CD4-positive, alpha-beta T cell treated with Interleukin-10 for 1 hour (primary cell): ENCODE measurements around the gene B4GAT1.
"Not testable (repeated sequence)": the region's sequence is repeated elsewhere in the genome, so short reads cannot be mapped to it uniquely, and the experiment has no call there.

Source experiments
- DNase-seq: peaks from one replicate; pipeline ENCODE4 v3.0.0-alpha.2; 2020

B4GAT1 gene

DNA sequence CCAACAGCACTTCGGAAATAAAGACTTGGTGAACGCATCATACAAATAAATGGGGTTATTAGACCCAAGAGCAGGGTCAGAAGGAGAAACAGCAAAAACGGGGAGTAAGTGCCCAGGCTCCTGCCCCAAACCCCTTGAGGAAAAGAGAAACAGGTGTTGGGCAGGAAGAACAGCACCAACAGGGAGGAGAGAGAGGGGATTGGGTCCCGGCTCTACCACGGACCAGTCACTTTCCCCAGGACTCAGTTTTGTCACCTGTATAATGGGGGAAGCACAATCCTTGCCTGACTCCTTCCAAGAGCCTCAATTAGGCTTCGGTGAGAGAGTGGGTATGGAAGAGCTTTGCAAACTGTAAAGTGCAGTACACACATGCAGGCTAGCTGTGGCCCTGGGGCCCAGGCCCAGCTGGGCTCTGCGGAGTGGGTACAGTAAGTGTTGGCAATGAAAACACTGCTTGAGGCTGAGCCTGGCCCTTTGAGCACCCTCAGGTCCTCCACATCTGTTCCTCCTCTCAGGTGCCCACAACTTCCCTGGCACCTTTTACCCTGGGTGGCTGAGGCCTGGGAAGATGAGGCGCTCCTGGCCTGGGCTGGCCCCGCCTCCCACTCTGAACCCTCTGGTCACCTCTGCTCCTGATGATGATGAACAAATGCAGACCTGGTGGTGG is 15.2 kb upstream of the B4GAT1 start:
- no peak for DNase-seq

DNA sequence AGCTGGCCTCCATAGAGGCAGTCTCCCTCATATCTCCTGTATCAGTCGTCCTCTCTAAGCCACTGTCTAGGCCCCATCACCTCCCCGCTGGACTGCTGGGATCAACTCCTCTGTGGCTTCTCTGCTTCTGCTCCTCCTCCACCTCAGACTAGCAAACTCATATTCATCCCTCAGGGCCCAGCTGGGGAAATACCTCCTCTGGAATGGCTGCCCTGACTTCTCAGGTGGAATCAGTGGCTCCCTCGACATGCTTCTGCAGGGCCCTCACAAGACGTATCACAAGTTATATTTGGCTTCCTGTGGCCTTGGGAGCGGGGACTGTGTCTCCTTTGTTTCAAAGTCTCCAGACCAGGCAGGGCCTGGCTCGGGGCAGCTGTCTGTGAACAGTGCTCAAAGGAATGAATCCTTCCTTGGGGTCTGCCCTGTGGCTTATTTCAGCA is 14.1 kb upstream of the B4GAT1 start:
- no peak for DNase-seq

DNA sequence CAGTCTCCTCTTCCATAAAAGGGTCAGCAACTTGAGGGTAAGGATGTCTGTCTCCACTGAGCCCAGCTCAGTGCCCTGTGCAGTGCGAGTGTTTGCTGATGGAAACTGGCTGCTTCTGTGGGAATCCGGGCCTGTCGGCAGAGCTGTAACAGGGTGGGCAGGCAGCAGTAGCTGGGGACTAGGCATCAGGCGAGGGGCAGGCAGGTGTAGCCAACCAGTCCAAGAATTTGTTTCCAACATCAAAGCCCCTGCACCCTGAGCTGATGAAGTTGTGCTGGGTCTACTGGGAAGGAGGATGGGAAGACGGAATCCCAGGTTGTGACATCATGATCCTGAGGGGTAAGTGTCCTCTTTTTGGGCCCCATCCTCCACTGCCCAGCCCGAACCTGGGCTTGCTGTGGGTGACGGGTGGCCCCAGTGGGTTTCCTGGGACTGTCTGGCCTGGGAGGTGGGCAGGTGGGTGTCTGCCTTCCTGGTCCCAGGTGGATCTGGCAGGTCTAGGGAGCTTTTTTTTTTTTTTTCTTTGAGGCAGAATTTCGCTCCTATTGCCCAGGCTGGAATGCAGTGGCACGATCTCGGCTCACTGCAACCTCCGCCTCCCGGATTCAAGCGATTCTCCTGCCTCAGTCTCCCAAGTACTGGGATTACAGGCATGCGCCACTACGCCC is 13.1 kb upstream of the B4GAT1 start:
- DNase-seq = no peak

DNA sequence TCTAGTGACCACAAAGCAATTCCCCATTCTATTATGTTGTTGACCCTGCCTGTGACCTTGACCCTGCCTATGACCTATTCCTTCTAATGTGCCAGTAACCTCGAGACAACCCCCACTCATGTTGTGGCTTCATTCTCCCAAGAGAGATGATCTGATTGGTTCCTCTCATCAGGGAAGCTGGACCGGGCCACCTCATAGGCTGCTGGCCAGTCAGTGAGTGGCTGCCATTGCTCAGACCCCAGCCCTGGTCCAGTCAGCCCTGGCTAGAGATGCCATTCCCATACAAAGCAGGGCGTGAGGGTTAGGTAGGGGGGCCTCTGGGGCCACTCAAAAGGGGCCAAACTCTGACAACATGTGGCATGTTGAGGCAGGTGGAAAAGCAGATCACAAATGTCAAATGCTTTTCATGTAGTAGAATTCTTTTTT is 12.2 kb upstream of the B4GAT1 start:
- no peak for DNase-seq

- not testable (repeated sequence) for DNase-seq
Measured at GRCh38 chr11:66350560-66351235, 3.3 kb upstream of the B4GAT1 start.

- no peak for DNase-seq
Measured at GRCh38 chr11:66349084-66349386, 1.6 kb upstream of the B4GAT1 start.

DNA sequence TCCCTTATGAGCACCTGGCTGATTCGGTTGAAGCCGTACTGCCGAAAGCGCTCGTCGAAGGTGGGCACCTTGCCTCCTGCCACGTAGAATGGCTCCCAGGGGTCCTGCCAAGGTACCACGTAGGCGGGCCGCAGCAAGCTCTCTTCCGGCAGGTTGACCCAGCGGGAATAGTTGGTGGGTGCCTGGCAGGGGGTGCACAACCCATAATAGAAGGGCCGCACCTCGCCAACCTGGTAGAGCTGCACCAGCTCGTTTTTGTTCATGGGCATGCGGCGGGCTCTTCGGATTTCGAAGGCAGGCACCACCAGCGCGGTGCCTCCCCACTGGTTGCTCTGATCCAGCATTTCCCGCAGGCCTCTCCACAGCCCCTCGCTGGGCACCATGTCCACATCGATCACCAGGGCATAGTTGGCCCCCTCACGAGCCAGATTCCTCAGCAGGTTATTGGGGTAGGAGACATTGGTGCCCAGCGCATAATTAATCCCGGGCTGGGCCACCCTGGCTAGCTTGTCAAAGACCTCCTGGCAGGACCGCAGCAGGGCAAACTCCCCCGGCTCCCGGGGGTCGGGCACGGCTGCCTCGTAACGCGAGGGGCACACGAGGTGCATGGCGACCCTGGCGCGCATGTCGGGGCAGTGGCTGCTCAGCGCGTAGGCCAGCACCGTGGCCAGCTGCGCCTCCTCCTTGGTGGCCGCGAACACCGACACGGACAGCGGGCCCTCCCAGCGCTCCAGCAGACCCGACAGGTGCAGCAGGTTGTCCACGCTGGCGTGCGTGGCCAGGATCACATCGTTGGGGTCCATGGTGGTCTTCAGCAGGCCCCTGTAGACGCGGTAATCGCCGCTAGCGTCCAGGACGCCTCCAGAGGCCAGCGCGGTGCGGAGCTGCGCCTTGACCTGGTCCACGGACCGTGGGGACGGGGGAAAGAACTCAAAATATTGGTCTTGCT is 679 bp downstream of the B4GAT1 start:
- no peak for DNase-seq

- DNase-seq = no peak
Measured at GRCh38 chr11:66345316-66345649, 2.1 kb downstream of the B4GAT1 start.

DNA sequence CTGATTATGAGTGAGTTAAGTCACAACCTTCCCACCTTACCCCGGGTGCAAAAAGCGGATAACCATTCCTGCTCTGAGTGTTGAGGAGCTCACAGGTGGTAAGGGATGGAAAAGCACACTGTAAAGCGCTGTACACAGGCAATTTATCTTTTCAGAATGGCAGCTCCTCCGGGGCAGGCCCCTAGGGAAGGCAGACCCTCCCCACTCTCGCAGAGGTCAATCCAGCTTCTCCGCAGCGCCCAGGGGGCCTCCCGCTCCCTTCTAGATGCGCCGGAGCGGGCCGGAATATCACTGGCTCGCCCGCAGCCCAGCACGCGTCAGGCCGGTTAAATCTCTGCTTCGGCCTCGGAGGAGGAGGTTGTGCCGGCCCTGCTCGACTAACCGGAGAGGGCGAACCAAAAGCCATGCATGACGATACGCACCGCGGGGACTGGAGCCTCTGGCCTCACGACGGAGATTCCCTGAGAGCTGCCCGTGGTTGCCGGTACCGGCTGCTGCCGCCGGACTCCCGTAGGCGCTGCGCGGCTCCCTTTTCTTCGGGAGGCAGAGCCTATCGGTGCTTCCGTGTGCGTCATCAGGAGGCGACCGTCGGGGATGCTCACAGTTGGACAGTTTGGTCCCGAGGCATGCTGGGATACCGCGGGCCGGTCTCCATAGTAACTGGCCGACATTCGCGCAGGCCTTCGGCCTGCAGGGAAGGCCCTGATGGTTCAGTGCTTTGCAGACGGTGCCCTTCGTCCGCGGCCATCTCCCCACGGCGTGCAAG is 2.7 kb downstream of the B4GAT1 start, which contains the start of gene BRMS1:
BRMS1 (minus strand) TSS at position 555 of the 766 bp plus-strand sequence. CDS start 2,870 bp downstream, outside the sequence.
- DNase-seq = peak; percentile 96

DNA sequence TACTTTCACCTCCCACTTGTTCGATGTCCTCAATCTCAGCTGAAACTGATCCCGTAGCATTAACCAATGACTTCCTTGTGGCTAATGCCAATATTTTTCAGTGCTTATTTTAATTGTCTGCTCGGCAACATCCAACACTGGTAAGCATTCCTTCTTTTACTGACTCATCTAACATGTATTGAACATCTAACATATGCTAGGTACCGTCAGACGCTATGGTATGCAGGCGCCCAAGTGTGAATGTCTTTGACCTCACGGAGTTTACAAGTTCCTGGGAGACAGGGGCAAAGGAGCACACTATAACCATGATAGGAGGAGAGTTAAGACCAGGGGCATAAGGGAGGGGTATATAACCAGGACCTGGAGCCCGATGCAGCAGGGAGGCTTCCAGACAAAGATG is 4.3 kb downstream of the B4GAT1 start:
- DNase-seq = no peak

- no peak for DNase-seq
Measured at GRCh38 chr11:66341502-66342126, 5.8 kb downstream of the B4GAT1 start.

- no peak for DNase-seq
Measured at GRCh38 chr11:66340596-66341501, 6.6 kb downstream of the B4GAT1 start.

GRCh38 chr11:66339686-66340483 is 7.5 kb downstream of the B4GAT1 start:
- DNase-seq = no peak

DNA sequence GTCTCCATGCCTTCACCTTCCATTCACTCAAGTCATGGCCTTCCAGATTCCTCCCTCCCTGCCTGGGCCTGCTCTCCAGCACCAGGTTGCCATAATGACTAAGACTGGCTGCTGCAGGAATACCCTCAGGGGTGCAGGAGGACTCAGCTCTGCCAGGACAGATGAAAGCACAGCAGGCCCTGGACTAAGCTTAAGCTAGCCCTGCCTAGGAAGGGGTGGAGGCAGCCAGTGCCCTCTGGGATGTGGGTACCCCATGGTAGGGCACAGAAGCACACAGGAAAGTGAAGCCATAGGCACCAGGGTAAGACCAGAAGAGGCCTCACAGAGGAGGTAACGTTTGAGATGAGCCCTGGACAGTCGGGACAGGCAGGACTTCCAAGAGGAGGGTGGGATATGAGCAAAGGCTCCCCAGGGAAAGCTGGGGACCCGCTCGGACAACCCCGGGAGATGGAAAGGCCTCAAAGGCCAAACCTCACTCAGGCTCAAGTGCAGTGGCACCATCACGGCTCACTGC is 8.2 kb downstream of the B4GAT1 start:
- no peak for DNase-seq

DNA sequence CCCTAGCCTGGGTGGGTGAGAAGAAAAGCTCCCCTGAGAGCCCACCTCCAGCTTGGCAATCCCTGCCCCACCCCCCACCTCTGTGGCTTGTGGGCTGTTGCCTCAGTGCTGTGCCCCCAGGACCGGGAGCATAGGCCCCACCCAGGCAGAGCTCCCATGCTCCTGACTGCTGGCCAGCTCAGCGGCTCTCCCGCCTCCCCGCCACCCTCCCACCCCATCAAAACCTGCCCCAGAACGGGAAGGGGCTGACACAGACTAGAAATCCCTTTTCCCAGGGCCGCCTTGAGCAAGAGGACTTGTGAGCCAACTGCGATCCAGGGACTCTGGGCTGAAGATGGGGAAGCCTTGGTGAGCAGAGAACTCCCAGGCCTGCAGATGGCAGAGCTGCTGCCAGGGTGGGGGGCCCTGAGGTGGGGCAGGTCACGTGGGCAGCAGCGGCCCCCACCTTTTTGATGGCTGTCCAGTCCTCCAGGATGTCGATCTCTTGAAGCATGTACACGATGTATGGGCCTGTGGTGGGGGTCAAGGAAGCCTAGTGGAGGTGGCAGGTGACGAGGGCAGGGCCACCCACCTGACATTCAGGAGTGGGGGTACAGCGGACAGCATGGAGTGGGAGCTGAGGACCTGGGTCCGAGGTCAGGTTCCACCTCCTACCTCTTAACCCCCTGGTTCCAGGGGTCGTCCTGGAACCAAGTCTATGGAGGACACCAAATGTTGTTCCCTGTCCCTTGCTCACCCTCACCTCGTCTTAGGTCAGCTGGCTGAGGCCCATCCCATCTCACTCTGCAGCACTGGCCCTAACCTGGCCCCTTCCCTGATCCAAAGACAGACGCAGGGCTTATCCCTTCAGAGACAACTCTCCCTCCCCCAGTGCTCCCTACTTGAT is 8.9 kb downstream of the B4GAT1 start:
- no peak for DNase-seq

- DNase-seq = no peak
Measured at GRCh38 chr11:66337103-66337899, 10.1 kb downstream of the B4GAT1 start.

DNA sequence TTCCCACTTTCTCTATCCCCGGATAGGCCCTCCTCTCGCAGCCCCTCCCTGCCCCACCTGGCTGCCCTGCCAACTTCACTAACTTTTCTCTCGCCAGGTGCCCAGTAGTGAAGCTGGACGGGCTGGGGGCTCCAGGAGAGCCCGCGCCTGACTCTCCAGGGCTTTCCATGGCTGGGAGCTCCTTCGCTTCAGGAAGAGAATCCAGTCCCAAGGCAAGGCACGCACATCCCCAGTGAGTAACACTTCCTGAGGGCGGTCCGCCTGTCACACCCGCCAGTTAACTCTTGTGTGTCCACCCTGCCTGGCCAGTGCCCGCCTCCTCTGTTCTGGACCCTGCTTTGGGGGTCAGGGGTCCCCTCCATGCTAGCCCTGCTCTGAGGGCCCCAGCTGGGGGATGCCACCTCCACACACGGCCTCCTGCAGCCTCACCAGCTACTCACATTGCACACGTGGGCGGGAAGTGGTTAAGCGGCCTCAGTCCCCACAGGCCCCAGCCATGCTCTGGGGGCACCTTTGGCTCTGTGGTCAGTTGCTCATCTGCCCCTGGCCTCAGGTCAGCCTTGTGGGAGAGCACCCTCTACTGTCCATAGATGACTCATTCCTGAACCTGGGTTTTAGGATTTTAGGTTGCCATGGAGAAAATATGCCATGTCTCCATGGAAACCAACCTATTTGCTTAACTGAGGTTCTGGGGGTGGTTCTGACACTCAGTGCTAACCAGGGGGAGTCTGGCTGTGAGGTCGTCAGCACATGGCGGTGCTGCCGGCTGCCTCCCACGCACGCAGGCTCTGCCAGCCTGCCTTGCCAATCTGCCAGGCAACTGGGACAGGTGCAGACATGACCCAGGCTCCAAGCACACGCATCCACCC is 11.0 kb downstream of the B4GAT1 start, which contains the start of gene RIN1:
RIN1 (minus strand) TSS at position 201 of the 869 bp plus-strand sequence; CDS start at position 169, 32 bp downstream.
- peak; percentile 54 for DNase-seq
